Adrenal gland (tissue), 12 donors: ENCODE data around the gene SLC6A20. TPM values are rescaled to one million over a fixed set of nuclear protein-coding genes. Genes with fewer than 3 reads are reported as not detected.

Source experiments
- DNase-seq, 7 donors: peaks; one replicate each; pipeline ENCODE4 v3.0.0-alpha.2; 2019 to 2020
- H3K27ac ChIP-seq, 5 donors: fragments of 200-600 bp; sonication (generic) in 4 of 5; 1 replicate in 3 of 5; 2 replicates in 2 of 5; pipeline versions ENCODE4 v1.5.1 to v1.8.0; 2016 to 2020; ENCODE audit warnings: mild to moderate bottlenecking in 1 of 5
- H3K27me3 ChIP-seq: fragments of 200-600 bp; 2 replicates; pipeline ENCODE4 v1.8.0; 2021
- H3K36me3 ChIP-seq, 2 donors: fragments of 200-600 bp; replicated peaks in 1 of 2; 1 replicate in 1 of 2; 2 replicates in 1 of 2; pipeline versions ENCODE4 v1.5.1 to v1.8.0; 2018 to 2022
- H3K4me1 ChIP-seq, 2 donors: fragments of 200-600 bp; replicated peaks in 1 of 2; 1 replicate in 1 of 2; 2 replicates in 1 of 2; pipeline versions ENCODE4 v1.5.1 to v1.8.0; 2018 to 2021
- H3K4me3 ChIP-seq, 4 donors: fragments of 200-600 bp; sonication (generic) in 3 of 4; one replicate each; pipeline ENCODE4 v1.5.1; 2016 to 2018
- H3K9me3 ChIP-seq, 3 donors: fragments of 200-600 bp; sonication (generic) in 1 of 3; replicated peaks in 1 of 3; 1 replicate in 2 of 3; 2 replicates in 1 of 3; pipeline versions ENCODE4 v1.5.1 to v1.8.0; 2016 to 2021
- POLR2A ChIP-seq, 2 donors: fragments of 450-650 bp; IDR thresholded peaks; one replicate each; pipeline ENCODE4 v1.6.1; 2017; ENCODE audit warnings: antibody characterized with exemption in 2 of 2, mild to moderate bottlenecking in 2 of 2, moderate library complexity in 1 of 2
- WGBS, 4 donors: extraction: QIAGEN DNeasy Blood & Tissue Kit in 2 of 4; methylation state at CpG; one replicate each; pipeline versions ENCODE4 v1.1.5 to v1.1.7; 2013 to 2017; 5-methylcytosine and 5-hydroxymethylcytosine counted together
- intact Hi-C, 2 donors: fragments of 100-400 bp; cut with DNase I; formaldehyde crosslinking; loops; one replicate each; pipeline versions ENCODE4 v1.14.1 to v1.15.0; 2022 to 2023
- polyA plus RNA-seq, 3 donors: library from polyadenylated mRNA; stranded (reverse); fragments of 200-250 nt in 2 of 3; fragments of 350-450 nt in 1 of 3; fragmentation: Illumina TruSeq in 1 of 3; extraction: RNeasy Lipid Tissue Mini Kit (QIAGEN cat#74804) in 1 of 3; gene quantifications; one replicate each; pipeline ENCODE4 v1.2.3, GENCODE V29; 2013 to 2014
- total RNA-seq, 9 donors: library from RNA; depleted of rRNA in 4 of 9; stranded (reverse); fragments of >200 nt in 4 of 9; fragments of 120-200 nt in 1 of 9; fragmentation: NEBNext Ultra II Directional in 1 of 9; extraction: Animal tissue kit (Norgen Biotek cat#: 25700) in 1 of 9; gene quantifications; one replicate each; pipeline versions ENCODE4 v1.1.0 to v1.2.4, GENCODE V29; 2013 to 2023
- TF ChIP-seq, protein P1 (sequence below), 6 experiments: fragments of 450-650 bp in 4 of 6; fragments of 200-600 bp in 2 of 6; sonication (generic) in 1 of 6; IDR thresholded peaks; 1 replicate in 5 of 6; 2 replicates in 1 of 6; pipeline versions ENCODE4 v1.5.1 to v1.8.0; 2016 to 2021; ENCODE audit warnings: antibody characterized with exemption in 6 of 6, mild to moderate bottlenecking in 2 of 6, moderate library complexity in 1 of 6
- donor health status: healthy with polysubstance abuse.
- donor health status: Bipolar disorder and iron deficiency.
- donor health status: DM: yes; HTN: yes; CAD: no.
- donor health status: DM: no; HTN: no; CAD: no.
- donor health status: DM: no; HTN: no; CAD: no.
- donor health status: DM: yes; HTN: yes; CAD: no.

The SLC6A20 gene
- total and polyA plus RNA-seq, 12 donors: 0.07 to 0.52 (median 0.13) TPM; not detected in 7

- no peaks in the 10 kb centered on the region for H3K4me1 ChIP-seq
- TF ChIP-seq, protein P1, sequence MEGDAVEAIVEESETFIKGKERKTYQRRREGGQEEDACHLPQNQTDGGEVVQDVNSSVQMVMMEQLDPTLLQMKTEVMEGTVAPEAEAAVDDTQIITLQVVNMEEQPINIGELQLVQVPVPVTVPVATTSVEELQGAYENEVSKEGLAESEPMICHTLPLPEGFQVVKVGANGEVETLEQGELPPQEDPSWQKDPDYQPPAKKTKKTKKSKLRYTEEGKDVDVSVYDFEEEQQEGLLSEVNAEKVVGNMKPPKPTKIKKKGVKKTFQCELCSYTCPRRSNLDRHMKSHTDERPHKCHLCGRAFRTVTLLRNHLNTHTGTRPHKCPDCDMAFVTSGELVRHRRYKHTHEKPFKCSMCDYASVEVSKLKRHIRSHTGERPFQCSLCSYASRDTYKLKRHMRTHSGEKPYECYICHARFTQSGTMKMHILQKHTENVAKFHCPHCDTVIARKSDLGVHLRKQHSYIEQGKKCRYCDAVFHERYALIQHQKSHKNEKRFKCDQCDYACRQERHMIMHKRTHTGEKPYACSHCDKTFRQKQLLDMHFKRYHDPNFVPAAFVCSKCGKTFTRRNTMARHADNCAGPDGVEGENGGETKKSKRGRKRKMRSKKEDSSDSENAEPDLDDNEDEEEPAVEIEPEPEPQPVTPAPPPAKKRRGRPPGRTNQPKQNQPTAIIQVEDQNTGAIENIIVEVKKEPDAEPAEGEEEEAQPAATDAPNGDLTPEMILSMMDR (IDR thresholded peaks at IDR 0.05): no peak
- no peak for TF ChIP-seq POLR2A (IDR thresholded peaks at IDR 0.05)
- peak in 3 of 7 donors; percentile 5 to 14 (median 6) for DNase-seq
- H3K36me3 ChIP-seq: no peaks in the 10 kb centered on the region
- intact Hi-C loops: no loop called here
- WGBS, 4 donors: 54 to 60% (median 59%) methylated on average over 7 of the region's 7 CpGs
- no peak overlapping the region for H3K4me3 ChIP-seq
- no peaks in the 10 kb centered on the region for H3K27me3 ChIP-seq
- H3K27ac ChIP-seq: no peak overlapping the region
- no peaks in the 10 kb centered on the region for H3K9me3 ChIP-seq
Measured at GRCh38 chr3:45773714-45774449, 22.5 kb downstream of the SLC6A20 start.

DNA sequence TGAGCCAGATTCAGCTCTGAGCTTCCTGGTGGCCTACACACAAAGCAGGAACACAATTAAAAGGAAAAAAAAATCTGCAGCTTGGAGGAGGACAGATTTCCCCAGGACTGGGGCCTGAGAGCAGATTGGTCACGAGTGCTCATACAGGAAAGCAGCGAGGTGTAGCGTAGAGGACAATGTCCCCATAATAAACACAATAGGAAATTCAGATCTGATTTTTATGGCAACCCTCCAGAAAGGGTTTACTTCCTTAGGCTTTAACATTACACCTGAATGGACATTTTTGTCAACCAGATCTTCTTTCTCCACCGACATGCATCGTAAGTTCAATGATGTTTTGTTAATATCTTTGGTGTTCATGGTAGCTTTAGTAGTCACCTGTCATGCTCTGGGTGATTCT, 23.3 kb downstream of the SLC6A20 start:
- Histone ChIP-seq H3K27me3 (no peaks in the 10 kb centered on the region), H3K4me1 (no peaks in the 10 kb centered on the region), H3K4me3 (no peak overlapping the region), H3K27ac (no peak overlapping the region), H3K36me3 (no peaks in the 10 kb centered on the region), H3K9me3 (no peaks in the 10 kb centered on the region)
- 86 to 89% (median 88%) methylated on average over 5 of the region's 5 CpGs for WGBS, 4 donors
- DNase-seq: peak in 2 of 7 donors; percentile 2 to 3
- intact Hi-C loops: no loop called here
- TF ChIP-seq POLR2A (IDR thresholded peaks at IDR 0.05): no peak
- TF ChIP-seq, protein P1 (IDR thresholded peaks at IDR 0.05): no peak

DNA sequence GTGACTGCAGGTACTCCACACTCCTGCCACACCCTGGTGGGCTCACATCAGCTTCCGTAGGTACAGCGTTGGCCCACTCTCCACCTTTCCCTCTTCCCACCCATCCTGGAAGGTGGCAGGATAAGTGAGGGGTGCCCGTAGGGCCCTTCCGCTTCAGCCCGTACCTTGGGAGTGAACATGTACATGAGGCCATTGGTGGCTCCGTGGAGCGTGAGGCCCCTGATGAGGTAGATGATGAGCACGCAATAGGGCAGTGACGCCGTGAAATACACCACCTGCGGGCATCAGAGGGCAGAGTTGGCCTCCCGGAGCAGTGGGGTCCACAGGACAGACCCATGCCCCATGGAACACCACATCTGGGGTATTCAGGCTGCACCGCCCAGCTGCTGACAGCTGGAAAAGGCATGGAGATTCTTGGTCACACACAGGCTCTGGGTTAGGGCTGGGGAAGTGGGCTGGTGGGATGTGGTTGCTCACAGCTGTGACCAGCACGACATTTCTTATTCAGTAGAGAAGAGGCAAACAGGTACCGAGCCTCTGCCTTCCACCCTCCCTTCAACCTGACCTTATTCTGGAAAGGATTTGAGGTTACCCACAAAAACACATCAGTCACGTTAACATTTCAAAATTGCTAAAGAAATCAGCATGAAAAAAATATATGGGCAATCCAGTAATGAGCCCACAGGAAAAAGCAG, 23.8 kb downstream of the SLC6A20 start:
- Histone ChIP-seq H3K4me3 (no peak overlapping the region), H3K36me3 (no peaks in the 10 kb centered on the region), H3K27ac (no peak overlapping the region), H3K9me3 (no peaks in the 10 kb centered on the region), H3K4me1 (no peaks in the 10 kb centered on the region), H3K27me3 (no peaks in the 10 kb centered on the region)
- intact Hi-C loops: no loop called here
- DNase-seq: peak in 3 of 7 donors; percentile 5 to 29 (median 8)
- 87 to 93% (median 89%) methylated on average over 13 to 16 of the region's 16 CpGs for WGBS, 4 donors
- no peak for TF ChIP-seq POLR2A (IDR thresholded peaks at IDR 0.05)

DNA sequence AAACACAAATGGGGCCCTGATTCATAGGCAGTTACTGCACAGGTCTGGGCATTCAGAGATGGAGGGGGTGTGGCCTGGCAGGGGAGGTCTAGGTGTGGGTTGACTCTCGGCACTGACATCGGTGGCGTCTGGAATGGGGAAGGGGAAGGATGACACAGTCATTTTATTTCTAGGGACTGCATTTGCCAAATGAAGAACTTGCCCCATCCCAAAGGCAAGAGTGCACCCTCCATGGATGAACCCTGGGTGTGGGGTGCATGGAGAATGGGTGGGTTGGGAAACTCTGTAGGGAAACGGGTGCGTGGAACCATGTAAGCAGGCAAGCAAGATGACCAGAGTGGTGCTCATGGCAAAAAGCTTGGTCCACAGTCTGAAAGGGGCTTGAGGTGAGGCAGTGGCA, 24.5 kb downstream of the SLC6A20 start:
- intact Hi-C loops: no loop called here
- Histone ChIP-seq H3K4me1 (no peaks in the 10 kb centered on the region), H3K27me3 (no peaks in the 10 kb centered on the region), H3K9me3 (no peaks in the 10 kb centered on the region), H3K36me3 (no peaks in the 10 kb centered on the region), H3K4me3 (no peak overlapping the region), H3K27ac (no peak overlapping the region)
- 81 to 96% (median 88%) methylated on average over 5 of the region's 5 CpGs for WGBS, 4 donors
- TF ChIP-seq POLR2A (IDR thresholded peaks at IDR 0.05): no peak
- TF ChIP-seq, protein P1 (IDR thresholded peaks at IDR 0.05): no peak
- peak in 2 of 7 donors; percentile 2 to 21 for DNase-seq
